Right lobe of liver (tissue), 6 donors: ENCODE measurements around the gene IFI35. TPM values are rescaled to one million over a fixed set of nuclear protein-coding genes. Genes with fewer than 3 reads are reported as not detected.
A peak's percentile ranks its signal among the peaks of the same experiment; 100 is the strongest.

ENCODE experiments used
- ATAC-seq, 4 donors: fragments of 200-7000 bp; cut with Tn5 transposase; one replicate each; pipeline ENCODE4 v1.9.1; 2020; ENCODE audit warnings: mild to moderate bottlenecking in 4 of 4, moderate library complexity in 4 of 4
- DNase-seq, 3 donors: peaks; one replicate each; pipeline ENCODE4 v3.0.0-alpha.2; 2020
- H3K27ac ChIP-seq, 3 donors: fragments of 200-600 bp; one replicate each; pipeline ENCODE4 v1.8.0; 2022
- H3K27me3 ChIP-seq, 2 donors: fragments of 200-600 bp; one replicate each; pipeline ENCODE4 v1.8.0; 2022
- H3K36me3 ChIP-seq, 4 donors: fragments of 200-600 bp; sonication (generic) in 1 of 4; one replicate each; pipeline versions ENCODE4 v1.5.1 to v1.8.0; 2017 to 2022; ENCODE audit warnings: control low read depth in 1 of 4
- H3K4me1 ChIP-seq, 4 donors: fragments of 200-600 bp; sonication (generic) in 1 of 4; one replicate each; pipeline versions ENCODE4 v1.5.1 to v1.8.0; 2017 to 2022; ENCODE audit warnings: control low read depth in 1 of 4
- H3K4me3 ChIP-seq, 3 donors: fragments of 200-600 bp; one replicate each; pipeline ENCODE4 v1.8.0; 2022
- H3K9me3 ChIP-seq, 4 donors: fragments of 200-600 bp; sonication (generic) in 1 of 4; one replicate each; pipeline versions ENCODE4 v1.5.1 to v1.8.0; 2017 to 2022; ENCODE audit warnings: control low read depth in 1 of 4
- POLR2A ChIP-seq: fragments of 450-650 bp; IDR thresholded peaks from one replicate; pipeline ENCODE4 v1.6.1; 2017; ENCODE audit warnings: antibody characterized with exemption, mild to moderate bottlenecking
- WGBS: methylation state at CpG from one replicate; pipeline ENCODE4 v1.1.6; 2018; ENCODE audit warnings: low coverage, low lambda C conversion rate; ENCODE audit not compliant: insufficient coverage; ENCODE audit errors: missing lambda C conversion rate; 5-methylcytosine and 5-hydroxymethylcytosine counted together
- intact Hi-C, 2 donors: fragments of 100-400 bp; cut with DNase I; formaldehyde crosslinking; loops; one replicate each; pipeline versions ENCODE4 v1.11.2 to v1.14.1; 2022
- total RNA-seq, 6 experiments: library from RNA; depleted of rRNA in 2 of 6; stranded (reverse); fragments of >200 nt in 2 of 6; fragmentation: NEBNext Ultra II Directional in 3 of 6; extraction: Animal tissue kit (Norgen Biotek cat#: 25700) in 3 of 6; gene quantifications; one replicate each; pipeline versions ENCODE4 v1.1.0 to v1.2.4, GENCODE V29; 2016 to 2023
- TF ChIP-seq, protein P1 (sequence below), 4 donors: fragments of 200-600 bp in 3 of 4; fragments of 450-650 bp in 1 of 4; IDR thresholded peaks; one replicate each; pipeline versions ENCODE4 v1.5.1 to v1.8.0; 2016 to 2022; ENCODE audit warnings: antibody characterized with exemption in 4 of 4, mild to moderate bottlenecking in 2 of 4
- donor health status: DM: no; HTN: yes; CAD: no.
- donor health status: DM: no; HTN: no; CAD: no.
- donor health status: DM: no; HTN: no; CAD: no.
- donor health status: DM: no; HTN: yes; CAD: no.
- donor health status: DM: no; HTN: yes; CAD: no.

The IFI35 gene
- total RNA-seq, 6 experiments from 2014 or later = 14.1 to 23.3 (median 18.1) TPM

- intact Hi-C loops = loop anchor here in 1 of 2 donors (10.0 kb wide), 1 partner anchor 120 kb away; no protein-coding TSS in a partner anchor
- WGBS = 25% methylated on average over 11 of the region's 27 CpGs
- no peak for DNase-seq
- H3K36me3 ChIP-seq = no peaks in the 10 kb centered on the region
- peaks cover 0 to 17% (median 3%) of the 10 kb centered on the region in 4 donors for H3K4me1 ChIP-seq
- no peak overlapping the region for H3K27ac ChIP-seq
- no peaks in the 10 kb centered on the region for H3K9me3 ChIP-seq
- peak overlapping the region in 1 of 3 donors; percentile 59 for H3K4me3 ChIP-seq
- no peak for TF ChIP-seq POLR2A
- TF ChIP-seq, protein P1, sequence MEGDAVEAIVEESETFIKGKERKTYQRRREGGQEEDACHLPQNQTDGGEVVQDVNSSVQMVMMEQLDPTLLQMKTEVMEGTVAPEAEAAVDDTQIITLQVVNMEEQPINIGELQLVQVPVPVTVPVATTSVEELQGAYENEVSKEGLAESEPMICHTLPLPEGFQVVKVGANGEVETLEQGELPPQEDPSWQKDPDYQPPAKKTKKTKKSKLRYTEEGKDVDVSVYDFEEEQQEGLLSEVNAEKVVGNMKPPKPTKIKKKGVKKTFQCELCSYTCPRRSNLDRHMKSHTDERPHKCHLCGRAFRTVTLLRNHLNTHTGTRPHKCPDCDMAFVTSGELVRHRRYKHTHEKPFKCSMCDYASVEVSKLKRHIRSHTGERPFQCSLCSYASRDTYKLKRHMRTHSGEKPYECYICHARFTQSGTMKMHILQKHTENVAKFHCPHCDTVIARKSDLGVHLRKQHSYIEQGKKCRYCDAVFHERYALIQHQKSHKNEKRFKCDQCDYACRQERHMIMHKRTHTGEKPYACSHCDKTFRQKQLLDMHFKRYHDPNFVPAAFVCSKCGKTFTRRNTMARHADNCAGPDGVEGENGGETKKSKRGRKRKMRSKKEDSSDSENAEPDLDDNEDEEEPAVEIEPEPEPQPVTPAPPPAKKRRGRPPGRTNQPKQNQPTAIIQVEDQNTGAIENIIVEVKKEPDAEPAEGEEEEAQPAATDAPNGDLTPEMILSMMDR (IDR thresholded peaks at IDR 0.05) = no peak
- no peaks in the 10 kb centered on the region for H3K27me3 ChIP-seq
- no peak for ATAC-seq
Observed at GRCh38 chr17:43025290-43025657, 18.7 kb downstream of the IFI35 start.

DNA sequence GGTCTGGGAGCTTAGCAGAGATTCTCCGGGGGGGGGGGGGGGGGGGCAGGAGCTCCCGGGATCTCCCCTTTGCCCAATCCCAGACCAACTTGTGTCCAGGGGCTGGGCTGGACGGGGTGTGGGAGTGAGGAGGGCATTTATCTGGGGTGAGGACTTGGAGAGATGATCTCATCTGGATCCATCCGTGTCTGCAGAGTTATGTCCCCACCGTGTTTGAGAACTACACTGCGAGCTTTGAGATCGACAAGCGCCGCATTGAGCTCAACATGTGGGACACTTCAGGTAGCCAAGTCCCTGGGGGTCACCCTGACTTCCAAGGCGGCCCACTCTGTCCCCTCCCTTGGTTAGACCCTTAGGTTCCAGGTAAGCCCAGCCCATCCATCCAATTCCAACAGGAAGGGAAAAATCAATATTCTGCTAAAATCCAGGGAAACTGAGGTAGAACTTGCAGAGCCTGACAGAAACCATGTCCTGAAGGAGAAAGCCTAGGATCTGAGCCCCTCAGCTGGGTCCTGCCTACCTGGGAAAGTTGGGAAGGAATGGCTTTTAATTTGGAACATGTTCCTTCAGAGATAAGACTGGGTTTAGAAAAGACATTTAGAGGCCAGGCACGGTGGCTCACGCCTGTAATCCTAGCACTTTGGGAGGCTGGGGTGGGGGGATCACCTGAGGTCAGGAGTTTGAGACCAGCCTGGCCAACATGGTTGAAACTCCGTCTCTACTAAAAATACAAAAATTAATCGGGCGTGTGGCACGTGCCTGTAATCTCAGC is 19.4 kb downstream of the IFI35 start:
- WGBS = 67% methylated on average over 11 of the region's 16 CpGs
- Histone ChIP-seq H3K4me3 (no peak overlapping the region), H3K36me3 (no peaks in the 10 kb centered on the region), H3K27ac (no peak overlapping the region), H3K9me3 (no peaks in the 10 kb centered on the region), H3K27me3 (no peaks in the 10 kb centered on the region), H3K4me1 (peaks cover 0 to 17% (median 3%) of the 10 kb centered on the region in 4 donors)
- DNase-seq (no peak), ATAC-seq (no peak)
- intact Hi-C loops = loop anchor here in 1 of 2 donors (10.0 kb wide), 1 partner anchor 119 kb away; no protein-coding TSS in a partner anchor
- TF ChIP-seq, protein P1 (IDR thresholded peaks at IDR 0.05) = no peak
- TF ChIP-seq POLR2A = no peak

GRCh38 chr17:43026595-43026994 is 20.0 kb downstream of the IFI35 start:
- Histone ChIP-seq H3K4me1 (peaks cover 0 to 17% (median 3%) of the 10 kb centered on the region in 4 donors), H3K27me3 (no peaks in the 10 kb centered on the region), H3K36me3 (no peaks in the 10 kb centered on the region), H3K9me3 (no peaks in the 10 kb centered on the region), H3K27ac (no peak overlapping the region), H3K4me3 (no peak overlapping the region)
- intact Hi-C loops = loop anchor here in 1 of 2 donors (10.0 kb wide), 1 partner anchor 118 kb away; no protein-coding TSS in a partner anchor
- whole genome bisulfite sequencing = 90% methylated on average over 4 of the region's 5 CpGs
- no peak for ATAC-seq
- DNase-seq = no peak
- no peak for TF ChIP-seq POLR2A
- TF ChIP-seq, protein P1 (IDR thresholded peaks at IDR 0.05) = no peak

DNA sequence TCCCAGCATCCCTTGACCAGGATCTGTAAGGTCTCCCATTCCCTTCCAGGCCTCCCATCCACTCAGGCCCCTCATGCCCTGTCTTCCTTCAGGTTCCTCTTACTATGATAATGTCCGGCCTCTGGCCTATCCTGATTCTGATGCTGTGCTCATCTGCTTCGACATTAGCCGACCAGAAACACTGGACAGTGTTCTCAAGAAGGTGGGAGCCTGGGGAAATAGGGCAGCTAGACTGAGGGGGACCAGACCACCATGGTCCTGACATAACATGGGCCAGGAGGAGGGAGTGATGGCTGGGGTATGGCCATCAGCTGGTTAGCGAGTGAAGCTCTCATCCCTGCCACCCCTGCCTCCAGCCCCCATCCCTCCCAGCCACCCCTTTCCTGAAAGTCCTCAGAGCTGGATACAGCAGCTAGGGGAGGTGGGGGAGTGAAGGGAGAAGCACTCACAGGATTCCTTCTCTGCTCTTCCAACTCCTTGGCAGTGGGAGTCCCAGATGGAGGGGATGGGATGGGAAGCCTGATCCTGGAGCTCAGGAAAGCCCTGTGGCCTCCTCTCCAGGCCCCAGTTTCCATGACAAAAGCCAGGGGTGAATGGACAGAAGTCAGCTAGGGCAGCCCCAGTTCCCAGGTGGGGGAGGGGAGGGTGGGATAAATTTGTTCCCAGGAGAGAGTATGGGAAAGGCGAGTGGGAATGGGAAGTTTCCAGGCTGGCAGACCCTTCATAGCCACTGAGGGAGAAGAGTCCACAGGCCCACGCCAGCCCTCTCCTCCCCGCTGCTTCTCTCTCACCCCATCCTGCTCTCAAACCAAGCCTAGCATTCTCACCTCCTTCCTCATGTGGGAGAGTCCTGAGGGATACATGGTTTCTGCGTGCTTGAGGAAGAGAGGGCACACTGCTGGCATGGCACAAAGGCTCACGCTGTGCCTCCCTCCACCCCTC is 20.8 kb downstream of the IFI35 start:
- 73% methylated on average over 6 of the region's 9 CpGs for WGBS
- Histone ChIP-seq H3K27me3 (no peaks in the 10 kb centered on the region), H3K4me1 (peaks cover 0 to 17% (median 3%) of the 10 kb centered on the region in 4 donors), H3K36me3 (no peaks in the 10 kb centered on the region), H3K4me3 (no peak overlapping the region), H3K9me3 (no peaks in the 10 kb centered on the region), H3K27ac (no peak overlapping the region)
- TF ChIP-seq POLR2A = no peak
- TF ChIP-seq, protein P1 (IDR thresholded peaks at IDR 0.05) = no peak
- no peak for DNase-seq
- intact Hi-C loops = loop anchor here in 1 of 2 donors (10.0 kb wide), 1 partner anchor 117 kb away; no protein-coding TSS in a partner anchor
- no peak for ATAC-seq
